Endothelial cell (in vitro differentiated cells): ENCODE results near the gene ZNF85. TPM values are rescaled to one million over a fixed set of nuclear protein-coding genes. Genes with fewer than 3 reads are reported as not detected.
"Not testable (repeated sequence)": the region's sequence is repeated elsewhere in the genome, so short reads cannot be mapped to it uniquely, and the experiment has no call there.

Source experiments
- DNase-seq: peaks from one replicate; pipeline ENCODE4 v3.0.0; 2021; ENCODE audit warnings: low spot score
- H3K27ac Mint-ChIP-seq: one replicate; pipeline ENCODE4 v1.8.0; 2021; ENCODE audit warnings: mixed read lengths, inconsistent platforms; ENCODE audit not compliant: unreplicated experiment
- H3K27me3 Mint-ChIP-seq: one replicate; pipeline ENCODE4 v1.8.0; 2021; ENCODE audit warnings: mild to moderate bottlenecking, moderate library complexity, mixed read lengths, inconsistent platforms; ENCODE audit not compliant: unreplicated experiment
- H3K36me3 Mint-ChIP-seq: one replicate; pipeline ENCODE4 v1.8.0; 2021; ENCODE audit warnings: mild to moderate bottlenecking, low read depth, mixed read lengths, inconsistent platforms; ENCODE audit not compliant: unreplicated experiment
- H3K4me1 Mint-ChIP-seq: one replicate; pipeline ENCODE4 v1.8.0; 2021; ENCODE audit warnings: mild to moderate bottlenecking, mixed read lengths, inconsistent platforms; ENCODE audit not compliant: unreplicated experiment
- H3K4me3 Mint-ChIP-seq: one replicate; pipeline ENCODE4 v1.8.0; 2021; ENCODE audit warnings: mild to moderate bottlenecking, mixed read lengths, inconsistent platforms; ENCODE audit not compliant: unreplicated experiment
- H3K9me3 Mint-ChIP-seq: one replicate; pipeline ENCODE4 v1.8.0; 2021; ENCODE audit warnings: mixed read lengths, inconsistent platforms; ENCODE audit not compliant: unreplicated experiment
- CTCF ChIP-seq: fragments of 200-600 bp; sonication (generic); IDR thresholded peaks from one replicate; pipeline ENCODE4 v1.5.0; 2021; ENCODE audit warnings: antibody characterized with exemption; ENCODE audit not compliant: unreplicated experiment
- total RNA-seq: library from RNA; stranded (reverse); fragmentation: NEBNext Ultra II Directional; extraction: Animal tissue kit (Norgen Biotek cat#: 25700); gene quantifications from one replicate; pipeline ENCODE4 v1.2.1, GENCODE V29; 2021; ENCODE audit not compliant: unreplicated experiment

The ZNF85 gene
- total RNA-seq, 1 donor from 2014 or later: 19.8 TPM

- H3K36me3 Mint-ChIP-seq: no peaks in the 10 kb centered on the region
- H3K4me3 Mint-ChIP-seq: no peak overlapping the region
- no peak overlapping the region for H3K27ac Mint-ChIP-seq
- no peaks in the 10 kb centered on the region for H3K4me1 Mint-ChIP-seq
- H3K27me3 Mint-ChIP-seq: no peaks in the 10 kb centered on the region
- H3K9me3 Mint-ChIP-seq: no peaks in the 10 kb centered on the region
- TF ChIP-seq CTCF: no peak
- DNase-seq: no peak
These were observed 46.8 kb downstream of the ZNF85 start for GRCh38 chr19:20969898-20970297.

GRCh38 chr19:20992788-20993187 lies 69.7 kb downstream of the ZNF85 start:
- not testable (repeated sequence) for DNase-seq, H3K4me3 Mint-ChIP-seq

GRCh38 chr19:20999731-21000352 lies 76.8 kb downstream of the ZNF85 start:
- Mint-ChIP-seq H3K4me1 (no peaks in the 10 kb centered on the region), H3K4me3 (peak overlapping the region; percentile 94), H3K27ac (peak overlapping the region; percentile 42), H3K27me3 (no peaks in the 10 kb centered on the region), H3K36me3 (no peaks in the 10 kb centered on the region), H3K9me3 (no peaks in the 10 kb centered on the region)
- TF ChIP-seq CTCF: no peak
- DNase-seq: peak; percentile 81

More at GRCh38 chr19:20992788-20993187, 69.7 kb downstream of the ZNF85 start:
- H3K27me3 Mint-ChIP-seq, H3K9me3 Mint-ChIP-seq, H3K4me1 Mint-ChIP-seq, H3K27ac Mint-ChIP-seq, H3K36me3 Mint-ChIP-seq: not testable (repeated sequence)

Other genes with a start within 250 kb of the ZNF85 start
- gene ZNF66, start 146.9 kb upstream of the ZNF85 start, total RNA-seq: 17.6 TPM
- gene ZNF430, start 97.4 kb downstream of the ZNF85 start, total RNA-seq: 11.5 TPM
- gene ZNF714, start 159.0 kb downstream of the ZNF85 start, total RNA-seq: 16.8 TPM
- gene ZNF431, start 218.8 kb downstream of the ZNF85 start, total RNA-seq: 20.1 TPM